GM23338 (cell line): ENCODE results near the gene RTEL1. TPM values are rescaled to one million over a fixed set of nuclear protein-coding genes. Genes with fewer than 3 reads are reported as not detected.

Source experiments
- ATAC-seq: fragments of 200-7000 bp; cut with Tn5 transposase; 3 replicates; pipeline ENCODE4 v1.9.1; 2020
- DNase-seq: peaks from one replicate; pipeline ENCODE4 v3.0.0-alpha.2; 2015; ENCODE audit warnings: low spot score
- H2AFZ ChIP-seq: fragments of 200-600 bp; sonication (generic); 2 replicates; pipeline ENCODE4 v1.8.0; 2016; ENCODE audit warnings: antibody characterized with exemption, mild to moderate bottlenecking, moderate library complexity
- H3F3A ChIP-seq: fragments of 200-600 bp; sonication (generic); replicated peaks from 2 replicates; pipeline ENCODE4 v1.8.0; 2017; ENCODE audit warnings: antibody characterized with exemption, mixed run types, low read depth
- H3K27ac ChIP-seq: fragments of 200-600 bp; sonication (generic); 2 replicates; pipeline ENCODE4 v1.6.1; 2016; ENCODE audit warnings: low read depth
- H3K27me3 ChIP-seq: fragments of 200-600 bp; sonication (generic); 2 replicates; pipeline ENCODE4 v1.8.0; 2016; ENCODE audit warnings: mild to moderate bottlenecking, mixed run types, moderate library complexity; ENCODE audit not compliant: insufficient read depth
- H3K36me3 ChIP-seq: fragments of 200-600 bp; sonication (generic); 2 replicates; pipeline ENCODE4 v1.8.0; 2016; ENCODE audit warnings: mild to moderate bottlenecking; ENCODE audit not compliant: insufficient read depth
- H3K4me1 ChIP-seq: fragments of 200-600 bp; sonication (generic); 2 replicates; pipeline ENCODE4 v1.8.0; 2016; ENCODE audit warnings: mild to moderate bottlenecking, moderate library complexity; ENCODE audit not compliant: insufficient read depth
- H3K4me2 ChIP-seq: fragments of 200-600 bp; sonication (generic); 2 replicates; pipeline ENCODE4 v1.7.1; 2017; ENCODE audit warnings: mixed run types
- H3K4me3 ChIP-seq: fragments of 200-600 bp; sonication (generic); 2 replicates; pipeline ENCODE4 v1.6.1; 2016; ENCODE audit warnings: mixed run types
- H3K79me2 ChIP-seq: fragments of 200-600 bp; sonication (generic); replicated peaks from 2 replicates; pipeline ENCODE4 v1.8.0; 2017; ENCODE audit warnings: mild to moderate bottlenecking; ENCODE audit not compliant: insufficient read depth
- H3K9me2 ChIP-seq: fragments of 200-600 bp; sonication (generic); 2 replicates; pipeline ENCODE4 v1.8.0; 2017; ENCODE audit not compliant: insufficient read depth
- H4K20me1 ChIP-seq: fragments of 200-600 bp; sonication (generic); replicated peaks from 2 replicates; pipeline ENCODE4 v1.8.0; 2017; ENCODE audit warnings: mild to moderate bottlenecking; ENCODE audit not compliant: insufficient read depth
- H3K27ac Mint-ChIP-seq: 2 replicates; pipeline ENCODE4 v1.8.0; 2020; ENCODE audit warnings: inconsistent platforms, mild to moderate bottlenecking, moderate library complexity, mixed read lengths
- H3K27me3 Mint-ChIP-seq: 3 replicates; pipeline ENCODE4 v1.8.0; 2022; ENCODE audit warnings: low read depth, mild to moderate bottlenecking, moderate library complexity, mixed read lengths, inconsistent platforms; ENCODE audit not compliant: insufficient read depth, poor library complexity
- H3K36me3 Mint-ChIP-seq: 3 replicates; pipeline ENCODE4 v1.8.0; 2021; ENCODE audit warnings: low read depth, mild to moderate bottlenecking, inconsistent platforms, moderate library complexity, mixed read lengths
- H3K4me1 Mint-ChIP-seq: 3 replicates; pipeline ENCODE4 v1.8.0; 2020; ENCODE audit warnings: mild to moderate bottlenecking, inconsistent platforms, mixed read lengths
- H3K4me3 Mint-ChIP-seq: 3 replicates; pipeline ENCODE4 v1.8.0; 2021; ENCODE audit warnings: moderate library complexity, mild to moderate bottlenecking, inconsistent platforms, mixed read lengths
- H3K9me3 Mint-ChIP-seq: 3 replicates; pipeline ENCODE4 v1.8.0; 2020; ENCODE audit warnings: moderate library complexity, mild to moderate bottlenecking, inconsistent platforms, mixed read lengths
- CREB1 ChIP-seq: fragments of 250-450 bp; sonication (Bioruptor Pico); IDR thresholded peaks from 2 replicates; pipeline ENCODE4 v1.5.0; 2020; ENCODE audit warnings: low read depth, mild to moderate bottlenecking, moderate library complexity
- ETS1 ChIP-seq: IDR thresholded peaks from 2 replicates; pipeline ENCODE4 v1.6.1; 2016; ENCODE audit warnings: antibody characterized with exemption
- EZH2 ChIP-seq: fragments of 200-600 bp; sonication (generic); IDR thresholded peaks from one replicate; pipeline ENCODE4 v1.8.0; 2017; ENCODE audit warnings: antibody characterized with exemption, mild to moderate bottlenecking, low read depth; ENCODE audit not compliant: unreplicated experiment
- JUNB ChIP-seq: IDR thresholded peaks from one replicate; pipeline ENCODE4 v1.6.1; 2016; ENCODE audit warnings: antibody characterized with exemption; ENCODE audit not compliant: unreplicated experiment
- NANOG ChIP-seq: IDR thresholded peaks from 2 replicates; pipeline ENCODE4 v1.6.1; 2016; ENCODE audit warnings: antibody characterized with exemption, borderline replicate concordance
- POLR2AphosphoS5 ChIP-seq: IDR thresholded peaks from 2 replicates; pipeline ENCODE4 v1.6.1; 2016; ENCODE audit warnings: antibody characterized with exemption, low read depth
- STAT1 ChIP-seq: IDR thresholded peaks from one replicate; pipeline ENCODE4 v1.6.1; 2016; ENCODE audit warnings: antibody characterized with exemption; ENCODE audit not compliant: unreplicated experiment
- ZNF114 ChIP-seq: fragments of 250-450 bp; sonication (Bioruptor Pico); IDR thresholded peaks from 2 replicates; pipeline ENCODE4 v1.5.0; 2020; ENCODE audit warnings: mild to moderate bottlenecking, moderate library complexity
- ZNF331 ChIP-seq: fragments of 250-450 bp; sonication (Bioruptor Pico); IDR thresholded peaks from 2 replicates; pipeline ENCODE4 v1.5.0; 2020; ENCODE audit warnings: low read depth, mild to moderate bottlenecking, moderate library complexity
- polyA plus RNA-seq: library from polyadenylated mRNA; unstranded; fragments of >200 nt; fragmentation: Nextera tagmentation; extraction: Ambion mirVana; gene quantifications from 2 replicates; pipeline ENCODE4 v1.2.1, GENCODE V29; 2016
- total RNA-seq: library from RNA; depleted of rRNA; stranded (reverse); fragments of >200 nt; shearing (Covaris generic); gene quantifications from 2 replicates; pipeline ENCODE4 v1.2.3, GENCODE V29; 2014
- TF ChIP-seq, protein P1 (sequence below): IDR thresholded peaks from one replicate; pipeline ENCODE4 v1.6.1; 2018; ENCODE audit warnings: antibody characterized with exemption; ENCODE audit not compliant: unreplicated experiment
- TF ChIP-seq, protein P2 (sequence below), 2 experiments: fragments of 200-600 bp in 1 of 2; sonication (generic) in 1 of 2; conservative IDR thresholded peaks; 2 replicates each; pipeline versions ENCODE4 v1.5.1 to v1.6.1; 2016 to 2017; ENCODE audit warnings: antibody characterized with exemption in 2 of 2, low read depth in 2 of 2, mild to moderate bottlenecking in 2 of 2, moderate library complexity in 1 of 2

The RTEL1 gene
- total and polyA plus RNA-seq, 2 experiments from 2014 or later, result 14.2 to 34.5 TPM

GRCh38 chr20:63732118-63733095, 74.3 kb downstream of the RTEL1 start:
- ATAC-seq (no peak), DNase-seq (no peak)
- Mint-ChIP-seq H3K27ac (no peak overlapping the region), H3K27me3 (peaks cover 12% of the 10 kb centered on the region), H3K4me1 (no peaks in the 10 kb centered on the region), H3K9me3 (no peaks in the 10 kb centered on the region; the same call in 2 of the 3 replicates), H3K4me3 (no peak overlapping the region), H3K36me3 (peaks cover 15% of the 10 kb centered on the region)
- no peak overlapping the region for H3K4me3 ChIP-seq
- no peaks in the 10 kb centered on the region; the same call in 1 of the 2 replicates for H4K20me1 ChIP-seq
- no peak overlapping the region for H3K27ac ChIP-seq
- H3K4me1 ChIP-seq, result no peaks in the 10 kb centered on the region; the same call in 1 of the 2 replicates
- H3K27me3 ChIP-seq, result no peaks in the 10 kb centered on the region
- TF ChIP-seq JUNB (no peak), STAT1 (no peak), ZNF331 (CRISPR knock-in tag) (no peak), ETS1 (no peak), POLR2AphosphoS5 (no peak)
- TF ChIP-seq, protein P1, sequence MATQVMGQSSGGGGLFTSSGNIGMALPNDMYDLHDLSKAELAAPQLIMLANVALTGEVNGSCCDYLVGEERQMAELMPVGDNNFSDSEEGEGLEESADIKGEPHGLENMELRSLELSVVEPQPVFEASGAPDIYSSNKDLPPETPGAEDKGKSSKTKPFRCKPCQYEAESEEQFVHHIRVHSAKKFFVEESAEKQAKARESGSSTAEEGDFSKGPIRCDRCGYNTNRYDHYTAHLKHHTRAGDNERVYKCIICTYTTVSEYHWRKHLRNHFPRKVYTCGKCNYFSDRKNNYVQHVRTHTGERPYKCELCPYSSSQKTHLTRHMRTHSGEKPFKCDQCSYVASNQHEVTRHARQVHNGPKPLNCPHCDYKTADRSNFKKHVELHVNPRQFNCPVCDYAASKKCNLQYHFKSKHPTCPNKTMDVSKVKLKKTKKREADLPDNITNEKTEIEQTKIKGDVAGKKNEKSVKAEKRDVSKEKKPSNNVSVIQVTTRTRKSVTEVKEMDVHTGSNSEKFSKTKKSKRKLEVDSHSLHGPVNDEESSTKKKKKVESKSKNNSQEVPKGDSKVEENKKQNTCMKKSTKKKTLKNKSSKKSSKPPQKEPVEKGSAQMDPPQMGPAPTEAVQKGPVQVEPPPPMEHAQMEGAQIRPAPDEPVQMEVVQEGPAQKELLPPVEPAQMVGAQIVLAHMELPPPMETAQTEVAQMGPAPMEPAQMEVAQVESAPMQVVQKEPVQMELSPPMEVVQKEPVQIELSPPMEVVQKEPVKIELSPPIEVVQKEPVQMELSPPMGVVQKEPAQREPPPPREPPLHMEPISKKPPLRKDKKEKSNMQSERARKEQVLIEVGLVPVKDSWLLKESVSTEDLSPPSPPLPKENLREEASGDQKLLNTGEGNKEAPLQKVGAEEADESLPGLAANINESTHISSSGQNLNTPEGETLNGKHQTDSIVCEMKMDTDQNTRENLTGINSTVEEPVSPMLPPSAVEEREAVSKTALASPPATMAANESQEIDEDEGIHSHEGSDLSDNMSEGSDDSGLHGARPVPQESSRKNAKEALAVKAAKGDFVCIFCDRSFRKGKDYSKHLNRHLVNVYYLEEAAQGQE, result no peak
- H3K4me2 ChIP-seq, result no peak overlapping the region
- peaks cover 12% of the 10 kb centered on the region for H3F3A ChIP-seq
- H3K79me2 ChIP-seq, result no peaks in the 10 kb centered on the region
- no peaks in the 10 kb centered on the region for H3K36me3 ChIP-seq
- H3K9me2 ChIP-seq, result 0 out of 2 replicates have a peak, but pooled peaks cover 5% of the 10 kb centered on the region
- H2AFZ ChIP-seq, result no peak overlapping the region

DNA sequence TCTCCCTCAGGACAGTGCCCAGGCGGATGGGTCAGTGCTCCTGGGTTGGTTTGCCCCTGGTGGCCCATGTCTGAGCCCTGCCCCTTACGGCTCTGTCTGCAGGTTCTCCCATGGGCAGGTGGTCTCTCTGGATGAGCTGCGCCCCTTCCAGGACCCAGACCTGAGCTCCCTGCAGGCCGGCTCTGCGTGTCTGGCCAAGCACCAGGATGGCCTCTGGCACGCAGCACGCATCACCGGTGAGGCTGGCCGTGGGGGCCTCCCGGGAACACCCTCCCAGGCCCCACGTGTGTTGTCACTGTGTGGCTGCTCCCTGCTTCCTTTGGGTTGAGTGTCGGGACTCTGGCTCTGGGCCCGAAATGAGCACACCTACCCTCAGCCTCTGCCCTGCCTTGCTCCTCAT, 75.0 kb downstream of the RTEL1 start:
- Histone ChIP-seq H3K79me2 (no peaks in the 10 kb centered on the region), H3K27me3 (peaks cover under 1% of the 10 kb centered on the region), H4K20me1 (no peaks in the 10 kb centered on the region; the same call in 1 of the 2 replicates), H3K27ac (no peak overlapping the region), H3F3A (peaks cover 12% of the 10 kb centered on the region), H3K9me2 (0 out of 2 replicates have a peak, but pooled peaks cover 5% of the 10 kb centered on the region), H3K4me3 (no peak overlapping the region), H2AFZ (no peak overlapping the region), H3K4me1 (no peaks in the 10 kb centered on the region; the same call in 1 of the 2 replicates), H3K4me2 (no peak overlapping the region), H3K36me3 (no peaks in the 10 kb centered on the region)
- H3K4me1 Mint-ChIP-seq, result no peaks in the 10 kb centered on the region
- DNase-seq (no peak), ATAC-seq (no peak)
- no peak overlapping the region for H3K4me3 Mint-ChIP-seq
- H3K9me3 Mint-ChIP-seq, result no peaks in the 10 kb centered on the region; the same call in 2 of the 3 replicates
- H3K36me3 Mint-ChIP-seq, result peaks cover 15% of the 10 kb centered on the region
- peaks cover 12% of the 10 kb centered on the region for H3K27me3 Mint-ChIP-seq
- no peak overlapping the region for H3K27ac Mint-ChIP-seq
- TF ChIP-seq POLR2AphosphoS5 (no peak), EZH2 (no peak), ZNF331 (CRISPR knock-in tag) (no peak), CREB1 (CRISPR knock-in tag) (no peak), ETS1 (no peak), ZNF114 (no peak), NANOG (no peak)
- TF ChIP-seq, protein P1, result no peak
- TF ChIP-seq, protein P2, sequence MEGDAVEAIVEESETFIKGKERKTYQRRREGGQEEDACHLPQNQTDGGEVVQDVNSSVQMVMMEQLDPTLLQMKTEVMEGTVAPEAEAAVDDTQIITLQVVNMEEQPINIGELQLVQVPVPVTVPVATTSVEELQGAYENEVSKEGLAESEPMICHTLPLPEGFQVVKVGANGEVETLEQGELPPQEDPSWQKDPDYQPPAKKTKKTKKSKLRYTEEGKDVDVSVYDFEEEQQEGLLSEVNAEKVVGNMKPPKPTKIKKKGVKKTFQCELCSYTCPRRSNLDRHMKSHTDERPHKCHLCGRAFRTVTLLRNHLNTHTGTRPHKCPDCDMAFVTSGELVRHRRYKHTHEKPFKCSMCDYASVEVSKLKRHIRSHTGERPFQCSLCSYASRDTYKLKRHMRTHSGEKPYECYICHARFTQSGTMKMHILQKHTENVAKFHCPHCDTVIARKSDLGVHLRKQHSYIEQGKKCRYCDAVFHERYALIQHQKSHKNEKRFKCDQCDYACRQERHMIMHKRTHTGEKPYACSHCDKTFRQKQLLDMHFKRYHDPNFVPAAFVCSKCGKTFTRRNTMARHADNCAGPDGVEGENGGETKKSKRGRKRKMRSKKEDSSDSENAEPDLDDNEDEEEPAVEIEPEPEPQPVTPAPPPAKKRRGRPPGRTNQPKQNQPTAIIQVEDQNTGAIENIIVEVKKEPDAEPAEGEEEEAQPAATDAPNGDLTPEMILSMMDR (conservative IDR thresholded peaks at IDR 0.05; ENCODE audit: low read depth in 2 of 2), result no peak
